ENCODE results near the gene LRIG1. TPM values are rescaled to one million over a fixed set of nuclear protein-coding genes. Genes with fewer than 3 reads are reported as not detected.

Gene LRIG1
- total RNA-seq, 4 donors from 2014 or later = 95.3 to 136 (median 131) TPM

GRCh38 chr3:66497985-66498671 lies 2.7 kb downstream of the LRIG1 start:
- 43% methylated on average over 4 of the region's 4 CpGs for WGBS
- Histone ChIP-seq H3K27ac (replicated peaks in 1 of 4) (peak overlapping the region; percentile 96 to 99 (median 97)), H3K4me1 (peaks cover 54 to 69% (median 67%) of the 10 kb centered on the region in 4 donors), H3K9me3 (no peaks in the 10 kb centered on the region), H3K4me3 (peak overlapping the region; percentile 89 to 100 (median 91)), H3K27me3 (no peaks in the 10 kb centered on the region), H3K36me3 (no peaks in the 10 kb centered on the region)
- no peak for TF ChIP-seq CTCF (IDR thresholded peaks at IDR 0.05)
- no peak for TF ChIP-seq POLR2A (IDR thresholded peaks at IDR 0.05; ENCODE audit: low read depth)
- TF ChIP-seq EP300 (IDR thresholded peaks at IDR 0.05) = no peak
- no peak for TF ChIP-seq POLR2AphosphoS5 (IDR thresholded peaks at IDR 0.05)
- intact Hi-C loops (cut with DNase I) = no loop called here
- DNase-seq (ENCODE audit: extremely low spot score) = no peak

- WGBS = 49% methylated on average over 5 of the region's 5 CpGs
- intact Hi-C loops (cut with DNase I) = no loop called here
- TF ChIP-seq CTCF (IDR thresholded peaks at IDR 0.05) (no peak), POLR2AphosphoS5 (IDR thresholded peaks at IDR 0.05) (peak in 1 of 2 donors; percentile 48), POLR2A (IDR thresholded peaks at IDR 0.05; ENCODE audit: low read depth) (no peak), EP300 (IDR thresholded peaks at IDR 0.05) (no peak)
- Histone ChIP-seq H3K36me3 (no peaks in the 10 kb centered on the region), H3K4me1 (peaks cover 59 to 76% (median 74%) of the 10 kb centered on the region in 4 donors), H3K27me3 (no peaks in the 10 kb centered on the region), H3K4me3 (peak overlapping the region; percentile 89 to 100 (median 91)), H3K9me3 (no peaks in the 10 kb centered on the region), H3K27ac (replicated peaks in 1 of 4) (peak overlapping the region; percentile 96 to 99 (median 97))
- no peak for DNase-seq (ENCODE audit: extremely low spot score)
Measured at GRCh38 chr3:66497288-66497984, 3.4 kb downstream of the LRIG1 start.

- Histone ChIP-seq H3K27ac (replicated peaks in 1 of 4) (peak overlapping the region; percentile 96 to 99 (median 97)), H3K4me1 (peaks cover 64 to 81% (median 77%) of the 10 kb centered on the region in 4 donors), H3K9me3 (no peaks in the 10 kb centered on the region), H3K27me3 (no peaks in the 10 kb centered on the region), H3K4me3 (no peak overlapping the region), H3K36me3 (no peaks in the 10 kb centered on the region)
- intact Hi-C loops (cut with DNase I) = no loop called here
- no peak for DNase-seq (ENCODE audit: extremely low spot score)
- TF ChIP-seq CTCF (IDR thresholded peaks at IDR 0.05) = no peak
- TF ChIP-seq POLR2A (IDR thresholded peaks at IDR 0.05; ENCODE audit: low read depth) = no peak
- TF ChIP-seq POLR2AphosphoS5 (IDR thresholded peaks at IDR 0.05) = no peak
- TF ChIP-seq EP300 (IDR thresholded peaks at IDR 0.05) = no peak
Measured at GRCh38 chr3:66496746-66497145, 4.1 kb downstream of the LRIG1 start.

- 58% methylated on average over 3 of the region's 3 CpGs for WGBS
- Histone ChIP-seq H3K9me3 (no peaks in the 10 kb centered on the region), H3K4me3 (peak overlapping the region in 1 of 4 donors; percentile 3), H3K4me1 (peaks cover 65 to 81% (median 77%) of the 10 kb centered on the region in 4 donors), H3K27me3 (no peaks in the 10 kb centered on the region), H3K27ac (replicated peaks in 1 of 4) (peak overlapping the region; percentile 96 to 99 (median 97)), H3K36me3 (no peaks in the 10 kb centered on the region)
- no peak for DNase-seq (ENCODE audit: extremely low spot score)
- intact Hi-C loops (cut with DNase I) = no loop called here
- TF ChIP-seq POLR2A (IDR thresholded peaks at IDR 0.05; ENCODE audit: low read depth) = no peak
- no peak for TF ChIP-seq CTCF (IDR thresholded peaks at IDR 0.05)
- TF ChIP-seq EP300 (IDR thresholded peaks at IDR 0.05) = no peak
- no peak for TF ChIP-seq POLR2AphosphoS5 (IDR thresholded peaks at IDR 0.05)
Measured at GRCh38 chr3:66496301-66496700, 4.5 kb downstream of the LRIG1 start.
